DOHH2 (cell line): ENCODE results near the gene RBM47.

Experiments
- H3F3A ChIP-seq: fragments of 200-600 bp; sonication (generic), shearing (Covaris generic); 2 replicates; pipeline ENCODE4 v1.6.0; 2016; ENCODE audit warnings: antibody characterized with exemption, mild to moderate bottlenecking; ENCODE audit not compliant: control insufficient read depth, insufficient read depth
- H3K27ac ChIP-seq: fragments of 200-600 bp; sonication (generic); 2 replicates; pipeline ENCODE4 v1.5.1; 2014; ENCODE audit warnings: low read depth, mild to moderate bottlenecking, low read length, moderate library complexity
- H3K27me3 ChIP-seq: fragments of 200-600 bp; sonication (generic); 2 replicates; pipeline ENCODE4 v1.6.1; 2014; ENCODE audit warnings: mild to moderate bottlenecking, low read length, mixed read lengths; ENCODE audit not compliant: control insufficient read depth
- H3K36me3 ChIP-seq: fragments of 200-600 bp; sonication (generic); 2 replicates; pipeline ENCODE4 v1.6.1; 2014; ENCODE audit warnings: mild to moderate bottlenecking, low read length, moderate library complexity, mixed read lengths; ENCODE audit not compliant: control insufficient read depth
- H3K4me1 ChIP-seq: fragments of 200-600 bp; sonication (generic); 2 replicates; pipeline ENCODE4 v1.6.1; 2014; ENCODE audit warnings: mild to moderate bottlenecking, low read length, mixed read lengths; ENCODE audit not compliant: control insufficient read depth
- H3K4me2 ChIP-seq: fragments of 200-600 bp; sonication (generic); 2 replicates; pipeline ENCODE4 v1.6.0; 2014; ENCODE audit warnings: mild to moderate bottlenecking, low read length, moderate library complexity
- H3K4me3 ChIP-seq: fragments of 200-600 bp; sonication (generic); 2 replicates; pipeline ENCODE4 v1.5.1; 2014; ENCODE audit warnings: mild to moderate bottlenecking, low read length, mixed read lengths
- H3K79me2 ChIP-seq: fragments of 200-600 bp; sonication (generic); 2 replicates; pipeline ENCODE4 v1.6.1; 2014; ENCODE audit warnings: mild to moderate bottlenecking, low read length, mixed read lengths; ENCODE audit not compliant: control insufficient read depth
- H3K9me2 ChIP-seq: fragments of 200-600 bp; sonication (generic); replicated peaks from 2 replicates; pipeline ENCODE4 v1.6.1; 2014; ENCODE audit warnings: mild to moderate bottlenecking, low read length, mixed read lengths; ENCODE audit not compliant: control insufficient read depth
- H3K9me3 ChIP-seq: fragments of 200-600 bp; sonication (generic); 2 replicates; pipeline ENCODE4 v1.6.1; 2014; ENCODE audit warnings: antibody characterized with exemption, low read length, mixed read lengths; ENCODE audit not compliant: control insufficient read depth, insufficient read depth
- H4K20me1 ChIP-seq: fragments of 200-600 bp; sonication (generic); 2 replicates; pipeline ENCODE4 v1.6.0; 2014; ENCODE audit warnings: low read depth, mild to moderate bottlenecking, antibody characterized with exemption, low read length, moderate library complexity; ENCODE audit not compliant: control insufficient read depth, insufficient read depth
- CTCF ChIP-seq: fragments of 200-600 bp; sonication (generic); IDR thresholded peaks from one replicate; pipeline ENCODE4 v1.5.1; 2014; ENCODE audit warnings: antibody characterized with exemption, mild to moderate bottlenecking, low read depth, low read length; ENCODE audit not compliant: poor library complexity, severe bottlenecking
- EZH2phosphoT487 ChIP-seq: fragments of 200-600 bp; sonication (generic); IDR thresholded peaks from 2 replicates; pipeline ENCODE4 v1.6.1; 2017; ENCODE audit warnings: borderline replicate concordance, mild to moderate bottlenecking, antibody characterized with exemption, low read length, moderate library complexity, mixed read lengths

Gene RBM47

GRCh38 chr4:40500781-40501180, 128.9 kb downstream of the RBM47 start:
- Histone ChIP-seq H3K4me2 (no peak overlapping the region), H3K27ac (no peak overlapping the region), H3K9me2 (no peaks in the 10 kb centered on the region), H3K4me3 (no peak overlapping the region), H3K79me2 (no peaks in the 10 kb centered on the region), H3K4me1 (peaks cover 15% of the 10 kb centered on the region), H3K27me3 (no peaks in the 10 kb centered on the region; the same call in 1 of the 2 replicates), H3K36me3 (no peaks in the 10 kb centered on the region), H3K9me3 (no peaks in the 10 kb centered on the region), H3F3A (no peaks in the 10 kb centered on the region), H4K20me1 (no peaks in the 10 kb centered on the region)
- TF ChIP-seq EZH2phosphoT487 (no peak), CTCF (no peak)

- Histone ChIP-seq H3K27me3 (peaks cover 7% of the 10 kb centered on the region), H3K36me3 (no peaks in the 10 kb centered on the region), H3F3A (no peaks in the 10 kb centered on the region), H3K4me2 (no peak overlapping the region), H3K4me1 (no peaks in the 10 kb centered on the region), H3K9me2 (no peaks in the 10 kb centered on the region), H3K27ac (no peak overlapping the region), H4K20me1 (no peaks in the 10 kb centered on the region), H3K79me2 (no peaks in the 10 kb centered on the region), H3K9me3 (no peaks in the 10 kb centered on the region), H3K4me3 (no peak overlapping the region)
- TF ChIP-seq EZH2phosphoT487 (no peak), CTCF (no peak)
Observed at GRCh38 chr4:40493160-40493559, 136.5 kb downstream of the RBM47 start.

GRCh38 chr4:40492691-40493090, 137.0 kb downstream of the RBM47 start:
- H3K79me2 ChIP-seq = no peaks in the 10 kb centered on the region
- H4K20me1 ChIP-seq = no peaks in the 10 kb centered on the region
- H3F3A ChIP-seq = no peaks in the 10 kb centered on the region
- H3K4me3 ChIP-seq = no peak overlapping the region
- H3K27me3 ChIP-seq = peaks cover 7% of the 10 kb centered on the region
- no peak overlapping the region for H3K27ac ChIP-seq
- H3K4me1 ChIP-seq = no peaks in the 10 kb centered on the region
- H3K9me3 ChIP-seq = no peaks in the 10 kb centered on the region
- H3K9me2 ChIP-seq = no peaks in the 10 kb centered on the region
- H3K4me2 ChIP-seq = no peak overlapping the region
- H3K36me3 ChIP-seq = no peaks in the 10 kb centered on the region
- TF ChIP-seq EZH2phosphoT487 = no peak
- TF ChIP-seq CTCF = no peak

GRCh38 chr4:40490481-40490880, 139.2 kb downstream of the RBM47 start:
- Histone ChIP-seq H3K4me3 (no peak overlapping the region), H3K9me3 (no peaks in the 10 kb centered on the region), H3K4me1 (no peaks in the 10 kb centered on the region), H3K27me3 (peaks cover 12% of the 10 kb centered on the region), H3K79me2 (no peaks in the 10 kb centered on the region), H3K27ac (no peak overlapping the region), H3K36me3 (no peaks in the 10 kb centered on the region), H3K9me2 (no peaks in the 10 kb centered on the region), H3F3A (no peaks in the 10 kb centered on the region), H3K4me2 (no peak overlapping the region), H4K20me1 (no peaks in the 10 kb centered on the region)
- TF ChIP-seq CTCF (no peak), EZH2phosphoT487 (no peak)
